Measurements from ENCODE around the gene NME4.
A peak's percentile ranks its signal among the peaks of the same experiment; 100 is the strongest.
"Not testable (repeated sequence)": the region's sequence is repeated elsewhere in the genome, so short reads cannot be mapped to it uniquely, and the experiment has no call there.

The NME4 gene

GRCh38 chr16:378113-378820, 18.7 kb upstream of the NME4 start:
- DNase-seq = not testable (repeated sequence)

GRCh38 chr16:378821-379182, 18.2 kb upstream of the NME4 start:
- no peak for DNase-seq

- DNase-seq = no peak
Observed at GRCh38 chr16:379183-379960, 17.6 kb upstream of the NME4 start.

- no peak for DNase-seq
Observed at GRCh38 chr16:379961-380761, 16.8 kb upstream of the NME4 start.

- no peak for DNase-seq
Observed at GRCh38 chr16:380762-381011, 16.3 kb upstream of the NME4 start.

- DNase-seq = no peak
Observed at GRCh38 chr16:381012-381788, 15.8 kb upstream of the NME4 start.

GRCh38 chr16:381789-382717, 14.9 kb upstream of the NME4 start, which contains the start of gene PGAP6:
Gene PGAP6, minus strand, starts transcription at chr16:381978. Its CDS starts 157 bp downstream, at chr16:381821.
- DNase-seq = peak; percentile 64

- no peak for DNase-seq
Observed at GRCh38 chr16:383326-384051, 13.5 kb upstream of the NME4 start.

- no peak for DNase-seq
Observed at GRCh38 chr16:386641-387156, 10.3 kb upstream of the NME4 start.

- not testable (repeated sequence) for DNase-seq
Observed at GRCh38 chr16:387761-388666, 9.0 kb upstream of the NME4 start.

- DNase-seq = no peak
Observed at GRCh38 chr16:389352-389751, 7.6 kb upstream of the NME4 start.

- DNase-seq = peak; percentile 52
Observed at GRCh38 chr16:391885-392335, 5.1 kb upstream of the NME4 start.

GRCh38 chr16:392450-393030, 4.5 kb upstream of the NME4 start:
- no peak for DNase-seq

- DNase-seq = no peak
Observed at GRCh38 chr16:396199-396598, 800 bp upstream of the NME4 start.

- DNase-seq = no peak
Observed at GRCh38 chr16:396605-397004, 394 bp upstream of the NME4 start.

- no peak for DNase-seq
Observed at GRCh38 chr16:397736-398332, 835 bp downstream of the NME4 start.

GRCh38 chr16:398561-399339, 1.8 kb downstream of the NME4 start:
- DNase-seq = no peak
